A673 (cell line): Measurements from ENCODE around the gene CNNM1. TPM values are rescaled to one million over a fixed set of nuclear protein-coding genes. Genes with fewer than 3 reads are reported as not detected.

Experiments used
- BruUV-seq: library from RNA; stranded (reverse); fragments of 400-500 nt; replicated peaks from 2 replicates; lab custom pipeline; 2021; lab: Mats Ljungman, UMichigan
- CTCF ChIA-PET: fragments of 300-600 bp; sonication (Branson Sonifier 250); formaldehyde crosslinking; loops from one replicate; lab custom pipeline; 2022; ENCODE audit warnings: antibody characterized with exemption; lab: Charles Lee
- POLR2A ChIA-PET: fragments of 300-600 bp; sonication (Branson Sonifier 250); formaldehyde crosslinking; loops from one replicate; lab custom pipeline; 2022; ENCODE audit warnings: antibody characterized with exemption; ENCODE audit not compliant: low non-redundant PET; lab: Charles Lee
- DNase-seq: peaks from one replicate; pipeline ENCODE4 v3.0.0-alpha.2; 2015; ENCODE audit warnings: low spot score
- H3K27ac ChIP-seq: fragments of 200-600 bp; sonication (generic); 2 replicates; pipeline ENCODE4 v1.5.1; 2016; ENCODE audit warnings: mixed run types, low read depth, mild to moderate bottlenecking, mixed read lengths, antibody characterized with exemption, low read length; ENCODE audit not compliant: poor library complexity, severe bottlenecking
- H3K27me3 ChIP-seq: fragments of 200-600 bp; sonication (generic); replicated peaks from 2 replicates; pipeline ENCODE4 v1.6.1; 2017; ENCODE audit warnings: mixed run types, low read depth, mild to moderate bottlenecking, mixed read lengths, antibody characterized with exemption, low read length; ENCODE audit not compliant: insufficient read depth, poor library complexity
- H3K36me3 ChIP-seq: fragments of 200-600 bp; sonication (generic); 2 replicates; pipeline ENCODE4 v1.6.1; 2016; ENCODE audit warnings: mixed run types, mild to moderate bottlenecking, mixed read lengths, antibody characterized with exemption, low read length; ENCODE audit not compliant: insufficient read depth, poor library complexity, severe bottlenecking
- H3K4me1 ChIP-seq: fragments of 200-600 bp; sonication (generic); 2 replicates; pipeline ENCODE4 v1.6.1; 2017; ENCODE audit warnings: mixed run types, mild to moderate bottlenecking, mixed read lengths, antibody characterized with exemption, low read length; ENCODE audit not compliant: insufficient read depth, poor library complexity, severe bottlenecking
- H3K4me3 ChIP-seq: fragments of 200-600 bp; sonication (generic); 2 replicates; pipeline ENCODE4 v1.5.1; 2016; ENCODE audit warnings: low read depth, mixed run types, mild to moderate bottlenecking, mixed read lengths, low read length; ENCODE audit not compliant: poor library complexity, severe bottlenecking
- H3K9me3 ChIP-seq: fragments of 200-600 bp; sonication (generic); 2 replicates; pipeline ENCODE4 v1.6.1; 2016; ENCODE audit warnings: mixed run types, low read depth, mild to moderate bottlenecking, mixed read lengths, antibody characterized with exemption, low read length; ENCODE audit not compliant: poor library complexity, severe bottlenecking
- CTCF ChIP-seq: fragments of 300-800, 200-600 bp; sonication (generic); conservative IDR thresholded peaks from 2 replicates; pipeline ENCODE4 v1.5.1; 2017; ENCODE audit warnings: low read depth, mild to moderate bottlenecking, antibody characterized with exemption, low read length, moderate library complexity, mixed read lengths
- EZH2 ChIP-seq: fragments of 200-600 bp; sonication (generic); IDR thresholded peaks from 2 replicates; pipeline ENCODE4 v1.6.1; 2017; ENCODE audit warnings: borderline replicate concordance, low read depth, mild to moderate bottlenecking, mixed read lengths, antibody characterized with exemption, low read length; ENCODE audit not compliant: poor library complexity, severe bottlenecking
- intact Hi-C: fragments of 100-400 bp; cut with micrococcal nuclease; formaldehyde crosslinking; loops from one replicate; pipeline ENCODE4 v1.10.0; 2022; ENCODE audit not compliant: unreplicated experiment
- total RNA-seq: library from RNA; stranded (reverse); gene quantifications from 2 replicates; pipeline ENCODE4 v1.2.3, GENCODE V29; 2021

CNNM1 gene
- total RNA-seq, 1 experiment from 2014 or later, result 0.73 TPM

DNA sequence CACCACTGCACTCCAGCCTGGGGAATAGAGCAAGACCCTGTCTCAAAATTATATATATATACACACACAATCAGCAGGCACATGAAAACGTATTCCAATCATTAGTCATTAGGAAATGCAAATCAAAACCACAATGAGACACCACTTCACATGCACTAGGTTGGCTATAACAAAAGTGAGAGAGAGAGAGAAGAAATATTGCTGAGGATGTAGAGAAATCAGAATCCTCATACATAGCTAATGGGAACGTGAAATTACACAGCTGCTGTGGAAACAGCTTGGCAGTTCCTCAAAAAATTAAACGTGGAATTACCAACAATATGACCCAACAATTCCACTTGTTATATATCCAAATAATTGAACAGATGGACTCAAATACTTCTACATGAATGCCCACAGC lies 43.3 kb upstream of the CNNM1 start:
- Histone ChIP-seq H3K9me3 (no peaks in the 10 kb centered on the region), H3K36me3 (no peaks in the 10 kb centered on the region), H3K4me3 (no peak overlapping the region), H3K27me3 (peaks cover 26% of the 10 kb centered on the region), H3K27ac (no peak overlapping the region), H3K4me1 (no peaks in the 10 kb centered on the region)
- intact Hi-C loops, result no loop called here
- TF ChIP-seq EZH2 (no peak), CTCF (no peak)
- POLR2A ChIA-PET, result no interaction called here
- DNase-seq, result no peak
- BruUV-seq, result no TSS peak
- CTCF ChIA-PET, result interaction anchor here (0.6 kb wide), 1 partner anchor 89 kb away, joined by 3 read pairs; no protein-coding TSS in a partner anchor

DNA sequence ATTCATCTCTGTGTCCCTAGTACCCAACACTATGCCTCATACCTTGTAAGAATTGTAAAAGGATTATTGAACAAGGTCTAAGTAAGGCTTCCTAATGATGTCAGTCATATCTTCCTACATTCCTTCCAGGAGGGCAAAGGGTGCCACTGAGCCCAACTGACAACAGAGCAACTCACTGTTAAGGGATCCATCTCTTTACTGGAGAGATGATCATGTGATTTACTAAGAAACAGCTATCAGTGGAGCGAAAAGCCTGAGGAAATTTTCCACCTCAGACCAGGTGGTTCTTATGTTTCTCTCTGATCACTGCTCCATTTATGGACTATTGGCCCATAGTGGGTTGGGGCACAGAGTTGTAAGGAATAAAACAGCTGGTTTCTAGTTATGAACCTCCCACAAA lies 38.9 kb upstream of the CNNM1 start:
- H3K27ac ChIP-seq, result no peak overlapping the region
- POLR2A ChIA-PET, result no interaction called here
- H3K9me3 ChIP-seq, result no peaks in the 10 kb centered on the region
- intact Hi-C loops, result no loop called here
- CTCF ChIA-PET, result no interaction called here
- BruUV-seq, result no TSS peak
- no peak for TF ChIP-seq CTCF
- no peak for TF ChIP-seq EZH2
- no peak for DNase-seq
- peaks cover 23% of the 10 kb centered on the region for H3K27me3 ChIP-seq
- no peak overlapping the region for H3K4me3 ChIP-seq
- no peaks in the 10 kb centered on the region for H3K36me3 ChIP-seq
- H3K4me1 ChIP-seq, result no peaks in the 10 kb centered on the region

- BruUV-seq, result no TSS peak
- intact Hi-C loops, result no loop called here
- ChIA-PET CTCF (no interaction called here), POLR2A (no interaction called here)
- Histone ChIP-seq H3K27ac (no peak overlapping the region), H3K36me3 (no peaks in the 10 kb centered on the region), H3K27me3 (peaks cover 19% of the 10 kb centered on the region), H3K4me1 (no peaks in the 10 kb centered on the region), H3K4me3 (no peak overlapping the region), H3K9me3 (no peaks in the 10 kb centered on the region)
- DNase-seq, result no peak
- TF ChIP-seq CTCF, result no peak
- no peak for TF ChIP-seq EZH2
These were observed 37.0 kb upstream of the CNNM1 start for GRCh38 chr10:99292159-99292558.
